Fibroblast of the aortic adventitia (primary cell): Measurements from ENCODE around the gene TYMP. TPM values are rescaled to one million over a fixed set of nuclear protein-coding genes. Genes with fewer than 3 reads are reported as not detected.

Source experiments
- DNase-seq: peaks from one replicate; pipeline ENCODE4 v3.0.0-alpha.2; 2010; ENCODE audit warnings: low read depth
- H3K4me3 ChIP-seq: 2 replicates; pipeline ENCODE4 v1.5.1; 2011; ENCODE audit warnings: low read depth, mild to moderate bottlenecking, control low read depth, low read length, moderate library complexity
- CTCF ChIP-seq: IDR thresholded peaks from 2 replicates; pipeline ENCODE4 v1.5.1; 2011; ENCODE audit warnings: mild to moderate bottlenecking, low read length, control low read depth, inconsistent platforms; ENCODE audit not compliant: insufficient read depth
- total RNA-seq: library from RNA; depleted of rRNA; stranded (reverse); fragments of >200 nt; gene quantifications from 2 replicates; pipeline ENCODE4 v1.2.3, GENCODE V29; 2012; ENCODE audit warnings: low replicate concordance

The TYMP gene
- total RNA-seq, 1 donor = 23.7 TPM

GRCh38 chr22:50570861-50571260, 41.0 kb upstream of the TYMP start:
- TF ChIP-seq CTCF = no peak
- H3K4me3 ChIP-seq = no peak overlapping the region
- no peak for DNase-seq

DNA sequence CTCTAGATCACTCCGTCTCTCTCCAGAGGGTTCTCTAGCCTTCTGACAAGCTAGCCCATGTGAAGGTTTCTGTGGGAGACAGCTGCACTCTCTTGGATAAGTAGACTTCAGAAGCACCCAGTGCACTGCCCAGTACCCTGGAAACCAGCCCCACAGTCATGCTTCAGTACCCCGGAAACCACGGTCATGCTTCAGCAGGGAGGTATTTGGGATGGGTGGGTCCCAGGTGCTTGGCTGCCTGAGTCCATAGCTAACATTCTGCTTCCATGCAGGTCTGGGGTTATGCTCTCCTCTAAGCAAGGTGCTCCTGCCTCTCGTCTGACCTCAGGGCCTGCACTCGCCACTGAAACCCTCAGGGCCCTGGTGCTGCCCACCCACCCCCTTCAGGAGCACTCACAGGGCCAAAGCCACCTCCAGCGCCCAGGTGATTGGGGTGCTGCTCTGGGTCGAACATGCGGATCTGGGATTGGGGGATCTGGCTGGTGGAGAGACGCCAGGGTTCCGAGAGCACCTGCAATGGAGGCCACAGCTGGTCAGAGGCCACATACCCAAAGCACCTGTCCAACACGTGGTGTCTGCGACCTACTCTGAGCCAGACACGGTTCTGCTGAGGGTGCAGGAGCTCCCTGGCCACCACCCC, 40.2 kb upstream of the TYMP start:
- no peak for TF ChIP-seq CTCF
- DNase-seq = no peak
- no peak overlapping the region for H3K4me3 ChIP-seq

- no peak for TF ChIP-seq CTCF
- no peak for DNase-seq
- no peak overlapping the region for H3K4me3 ChIP-seq
Measured at GRCh38 chr22:50569041-50569459, 39.2 kb upstream of the TYMP start.

- no peak overlapping the region for H3K4me3 ChIP-seq
- TF ChIP-seq CTCF = no peak
- DNase-seq = no peak
Measured at GRCh38 chr22:50568626-50569025, 38.8 kb upstream of the TYMP start.

- DNase-seq = no peak
- no peak overlapping the region for H3K4me3 ChIP-seq
- no peak for TF ChIP-seq CTCF
Measured at GRCh38 chr22:50567721-50568252, 38.0 kb upstream of the TYMP start.

DNA sequence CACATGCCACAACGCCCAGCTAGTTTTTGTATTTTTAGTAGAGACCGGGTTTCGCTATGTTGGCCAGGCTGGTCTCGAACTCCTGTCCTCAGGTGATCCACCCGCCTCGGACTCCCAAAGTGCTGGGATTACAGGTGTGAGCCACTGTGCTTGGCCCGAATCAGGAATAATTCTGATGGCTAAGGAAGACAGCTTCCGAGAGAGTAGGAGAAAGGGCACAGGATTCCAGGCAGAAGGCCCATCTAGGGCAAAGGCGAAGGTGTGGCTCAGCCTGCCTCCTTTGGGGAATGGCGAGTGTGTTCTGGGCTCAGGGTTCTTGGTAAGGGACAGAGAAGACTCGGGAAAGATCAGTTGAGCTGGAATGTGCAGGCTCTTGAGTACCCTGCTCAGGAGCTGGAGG, 34.5 kb upstream of the TYMP start:
- TF ChIP-seq CTCF = no peak
- no peak for DNase-seq
- no peak overlapping the region for H3K4me3 ChIP-seq
